ENCODE data around the gene FSIP2.

- no peak for TF ChIP-seq EZH2 (optimal IDR thresholded peaks at IDR 0.05; ENCODE audit: low read depth, low read length)
- TF ChIP-seq CTCF (IDR thresholded peaks at IDR 0.05; ENCODE audit: low read length), result no peak
- TF ChIP-seq EZH2phosphoT487 (IDR thresholded peaks at IDR 0.05; ENCODE audit: low read length), result no peak
These were observed 116.3 kb downstream of the FSIP2 start for GRCh38 chr2:185854885-185855284.
